Jurkat, Clone E6-1 (cell line): ENCODE results near the gene AGFG2.

ENCODE experiments used
- DNase-seq: peaks from one replicate; pipeline ENCODE4 v3.0.0-alpha.2; 2011; ENCODE audit warnings: low read depth, low spot score
- H3K4me3 ChIP-seq: 2 replicates; pipeline ENCODE4 v1.5.1; 2011; ENCODE audit warnings: mild to moderate bottlenecking, low read length, control low read depth, moderate library complexity

AGFG2 gene

DNA sequence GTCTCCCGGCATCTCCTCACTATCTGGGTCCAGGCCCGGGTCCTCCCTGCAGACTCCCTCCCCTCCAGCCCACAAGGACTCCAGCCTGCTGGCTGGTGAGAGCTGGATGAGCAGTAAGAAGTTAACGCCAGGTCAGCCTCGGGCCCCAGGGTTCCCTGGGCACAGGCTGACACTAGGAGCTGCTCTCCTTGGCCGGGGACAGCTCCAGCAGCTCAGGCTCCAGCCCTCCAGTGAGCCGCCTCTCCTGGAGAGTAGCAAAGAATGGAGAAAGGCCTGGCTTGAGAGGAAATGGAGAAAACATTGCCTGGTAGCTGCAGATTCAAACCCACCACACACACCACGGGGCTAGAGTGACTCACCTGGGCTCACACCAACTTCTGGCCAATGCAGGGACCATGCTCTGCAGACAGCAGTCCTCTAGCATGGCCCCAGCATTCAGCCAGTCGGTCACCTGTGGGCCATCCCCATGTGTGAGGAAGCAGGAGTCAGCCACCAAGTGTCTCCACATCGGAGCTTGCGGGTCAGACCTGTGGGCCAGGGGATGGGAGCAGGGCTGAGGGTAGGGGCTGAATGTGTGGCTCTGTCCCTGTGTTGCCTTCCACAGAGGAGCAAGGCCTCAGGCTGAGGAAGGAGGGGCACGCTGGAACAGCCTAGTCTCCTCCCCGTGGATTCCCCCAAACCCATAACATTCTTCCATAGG is 28.2 kb downstream of the AGFG2 start:
- DNase-seq, result no peak
- H3K4me3 ChIP-seq, result no peak overlapping the region

- DNase-seq, result no peak
- no peak overlapping the region for H3K4me3 ChIP-seq
Measured at GRCh38 chr7:100567751-100568175, 28.8 kb downstream of the AGFG2 start.

DNA sequence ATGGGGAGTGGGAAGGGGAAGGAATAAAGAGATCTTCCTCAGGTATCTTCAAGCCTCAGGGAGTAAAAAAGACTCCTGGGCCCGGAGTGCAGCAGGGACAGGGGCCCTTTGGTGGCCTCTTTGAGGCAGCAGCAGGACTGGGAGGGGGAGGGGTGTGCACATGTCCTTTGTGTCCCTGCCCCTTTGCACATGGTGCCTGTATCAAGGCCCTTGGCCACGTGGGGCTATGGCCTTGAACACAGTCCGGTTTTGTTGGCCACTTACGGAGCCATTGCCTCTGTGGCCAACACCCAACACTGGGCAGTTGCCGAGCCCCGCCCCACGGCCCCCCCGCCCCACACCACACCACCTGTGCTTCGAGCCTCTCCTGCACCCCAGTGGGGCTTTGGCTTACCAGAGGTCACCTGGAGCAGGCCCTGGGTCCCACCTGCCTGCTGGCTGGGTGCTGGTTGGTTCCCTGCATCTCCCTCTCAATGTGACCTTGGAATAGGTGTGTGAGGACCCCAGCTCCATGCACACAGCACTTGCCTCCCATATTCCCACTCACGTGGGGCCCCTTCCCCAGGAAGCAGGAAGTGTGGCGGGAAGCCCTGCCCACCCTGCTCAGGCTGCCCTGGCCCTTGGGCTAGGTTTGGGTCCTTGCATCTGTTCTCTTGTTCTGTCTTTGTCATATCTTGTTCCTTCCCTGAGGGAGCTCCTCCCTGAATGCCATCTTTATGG is 29.3 kb downstream of the AGFG2 start:
- no peak overlapping the region for H3K4me3 ChIP-seq
- DNase-seq, result no peak

DNA sequence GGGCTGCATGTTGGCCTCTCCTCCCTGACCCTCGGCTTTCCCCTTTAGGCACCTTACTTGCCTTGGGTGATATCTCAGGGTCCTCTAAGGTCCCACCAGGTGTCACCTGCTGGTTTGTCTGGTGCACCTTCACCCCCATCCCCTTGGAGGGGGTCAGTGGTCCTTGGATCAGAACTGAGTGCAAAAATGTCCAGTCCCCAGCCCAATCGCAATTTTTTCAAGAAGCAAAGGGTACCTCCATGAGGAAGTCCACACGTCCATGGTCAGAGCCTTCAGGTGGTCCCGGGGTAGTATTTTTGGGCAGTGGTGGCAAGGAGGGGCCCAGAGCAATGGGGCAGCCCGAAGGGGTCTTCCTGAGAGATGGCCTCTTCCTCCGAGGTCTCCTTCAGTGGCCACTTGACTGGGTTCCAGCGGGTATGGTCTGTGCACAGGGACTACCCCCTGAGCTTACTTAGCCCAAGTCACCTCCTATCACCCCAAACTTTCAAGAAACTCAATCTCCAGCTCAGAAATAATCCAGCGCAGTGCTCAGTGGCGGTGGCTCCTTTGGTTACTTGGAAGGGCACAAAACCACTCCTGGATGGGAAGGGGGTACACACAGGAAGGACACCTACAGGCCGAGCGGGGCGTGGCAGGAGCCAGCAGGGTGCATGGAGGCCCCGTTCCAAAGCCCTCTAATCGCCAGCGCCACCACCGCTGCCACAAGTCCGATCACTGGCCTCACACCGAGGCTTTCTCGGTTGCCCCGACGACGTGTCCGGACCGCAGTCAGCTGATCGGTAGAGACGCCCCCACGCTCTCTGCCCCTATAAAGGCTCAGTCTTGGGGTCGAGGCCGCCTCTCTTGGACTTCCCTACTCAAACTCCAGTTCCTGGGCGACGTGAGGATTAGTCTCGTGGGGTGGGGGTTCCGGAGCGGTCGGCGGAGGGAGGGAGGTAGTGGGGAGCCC is 30.2 kb downstream of the AGFG2 start:
- no peak overlapping the region for H3K4me3 ChIP-seq
- no peak for DNase-seq

- DNase-seq, result no peak
- H3K4me3 ChIP-seq, result no peak overlapping the region
Measured at GRCh38 chr7:100570954-100571828, 32.2 kb downstream of the AGFG2 start.

- no peak for DNase-seq
- H3K4me3 ChIP-seq, result no peak overlapping the region
Measured at GRCh38 chr7:100571829-100572116, 32.8 kb downstream of the AGFG2 start.

GRCh38 chr7:100572281-100572948 is 33.4 kb downstream of the AGFG2 start:
- no peak for DNase-seq
- no peak overlapping the region for H3K4me3 ChIP-seq

DNA sequence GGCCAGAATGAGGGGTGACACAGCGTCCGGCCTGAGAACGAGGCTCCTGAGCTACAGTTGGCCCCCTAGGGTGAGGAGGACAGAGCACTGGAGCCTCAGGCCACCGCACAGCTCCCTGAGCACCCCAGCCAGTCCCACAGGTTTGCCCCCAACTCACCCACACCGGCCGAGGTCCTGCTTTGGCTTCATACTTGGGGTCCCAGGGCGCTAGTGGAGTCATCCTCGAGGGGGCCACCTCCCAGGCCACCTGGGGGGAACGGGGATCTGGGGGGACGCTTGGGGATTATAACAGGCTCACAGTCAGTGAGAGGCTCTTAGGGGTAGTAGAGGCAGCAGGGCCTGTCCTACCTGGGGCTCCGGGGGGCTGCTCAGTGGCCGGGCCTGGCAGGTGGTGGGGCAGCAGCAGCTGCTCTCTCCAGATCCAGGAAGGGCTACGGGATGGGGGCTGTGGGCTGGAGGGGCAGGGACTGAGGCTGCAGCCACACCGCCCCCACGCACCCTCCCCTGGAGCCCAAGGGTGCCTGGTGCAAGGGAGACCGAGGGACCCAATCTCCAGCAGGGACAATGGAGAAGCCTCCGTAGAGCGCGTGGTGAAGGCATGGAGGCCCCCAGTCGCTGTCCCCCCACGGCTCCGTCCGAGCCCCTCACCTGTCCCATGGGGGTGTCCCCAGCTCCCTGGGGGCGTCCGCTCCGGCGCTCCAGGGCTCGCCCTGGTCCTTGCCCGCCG is 34.1 kb downstream of the AGFG2 start:
- no peak for DNase-seq
- no peak overlapping the region for H3K4me3 ChIP-seq

- no peak for DNase-seq
- no peak within 1 kb of the TSS for H3K4me3 ChIP-seq
Measured at GRCh38 chr7:100573691-100574361, 34.8 kb downstream of the AGFG2 start, which contains the start of gene SAP25. TSS of gene SAP25 (minus strand) at chr7:100573900. CDS start at chr7:100573742, 158 bp downstream.

GRCh38 chr7:100574362-100575205 is 35.6 kb downstream of the AGFG2 start:
- DNase-seq, result no peak
- H3K4me3 ChIP-seq, result no peak overlapping the region

- H3K4me3 ChIP-seq, result no peak overlapping the region
- no peak for DNase-seq
Measured at GRCh38 chr7:100575206-100575631, 36.2 kb downstream of the AGFG2 start.

GRCh38 chr7:100575746-100576383 is 36.9 kb downstream of the AGFG2 start:
- no peak overlapping the region for H3K4me3 ChIP-seq
- DNase-seq, result no peak

DNA sequence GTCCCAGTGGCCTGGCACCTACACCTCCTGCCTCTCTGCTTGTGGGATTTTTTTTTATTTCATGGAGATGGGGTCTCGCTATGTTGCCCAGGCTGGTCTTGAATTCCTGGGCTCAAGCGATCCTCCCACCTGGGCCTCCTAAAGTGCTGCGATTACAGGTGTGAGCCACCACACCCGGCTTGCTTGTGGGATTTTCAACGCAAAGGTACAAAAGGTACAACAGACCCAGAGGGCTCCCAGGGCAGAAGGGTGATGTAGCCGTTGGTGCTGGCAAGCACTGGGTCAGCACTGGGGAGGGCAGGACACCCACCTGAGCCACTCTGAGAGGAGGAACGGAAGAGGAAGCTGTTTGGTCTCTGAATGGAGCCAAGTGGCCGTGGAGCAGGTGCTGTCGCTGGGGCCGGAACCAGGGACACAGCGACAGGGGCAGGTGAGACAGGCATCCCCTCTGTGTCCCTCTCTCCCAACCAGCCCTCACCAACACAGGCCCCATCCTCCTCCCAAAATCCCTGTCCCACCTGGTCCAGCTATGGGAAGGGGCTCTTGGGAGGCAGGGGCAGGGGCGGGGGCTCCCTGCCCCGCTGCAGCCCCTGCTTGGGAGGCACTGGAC is 37.5 kb downstream of the AGFG2 start:
- H3K4me3 ChIP-seq, result no peak overlapping the region
- DNase-seq, result no peak

DNA sequence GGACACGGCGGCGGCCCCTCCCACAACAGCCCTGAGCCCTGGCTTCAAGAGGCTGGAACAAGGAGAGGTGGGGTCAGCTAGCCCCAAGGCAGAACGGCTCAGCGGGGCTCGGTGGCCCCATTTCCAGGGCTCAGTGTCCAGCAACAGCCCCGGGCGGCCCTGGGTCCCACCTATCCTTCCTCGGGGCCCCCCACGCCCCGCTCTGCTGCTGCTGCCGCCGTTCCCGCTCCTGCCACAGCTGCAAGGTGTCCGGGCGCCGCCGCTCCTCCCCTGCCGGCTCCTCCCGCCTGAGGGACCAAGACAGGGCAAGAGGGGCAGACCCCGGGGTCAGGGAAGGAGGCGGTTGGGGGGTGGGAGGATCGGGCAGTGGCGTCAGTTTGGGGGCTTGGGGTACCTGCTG is 38.1 kb downstream of the AGFG2 start:
- no peak overlapping the region for H3K4me3 ChIP-seq
- no peak for DNase-seq

GRCh38 chr7:100577507-100577906 is 38.5 kb downstream of the AGFG2 start:
- no peak overlapping the region for H3K4me3 ChIP-seq
- no peak for DNase-seq
